Measurements from ENCODE around the gene PDILT.
"Not testable (repeated sequence)": the region's sequence is repeated elsewhere in the genome, so short reads cannot be mapped to it uniquely, and the experiment has no call there.

Gene PDILT

GRCh38 chr16:20404637-20405036 is at the start of gene PDILT:
PDILT (minus strand) TSS chr16:20404737; CDS start chr16:20399300, 5,437 bp downstream.
- no peak for DNase-seq

GRCh38 chr16:20453633-20454032 is 49.1 kb upstream of the PDILT start:
- not testable (repeated sequence) for DNase-seq

- not testable (repeated sequence) for DNase-seq
These were observed 46.8 kb upstream of the PDILT start, which contains the start of gene ACSM2A for GRCh38 chr16:20451364-20451763. ACSM2A (plus strand) TSS chr16:20451521; CDS start chr16:20460115, 8,594 bp downstream.

GRCh38 chr16:20446652-20447393 is 42.3 kb upstream of the PDILT start:
- DNase-seq, result not testable (repeated sequence)

- DNase-seq, result not testable (repeated sequence)
These were observed 37.3 kb upstream of the PDILT start for GRCh38 chr16:20441859-20442258.

GRCh38 chr16:20441191-20441590 is 36.7 kb upstream of the PDILT start:
- DNase-seq, result no peak

- DNase-seq, result not testable (repeated sequence)
These were observed 36.2 kb upstream of the PDILT start for GRCh38 chr16:20440731-20441130.

- not testable (repeated sequence) for DNase-seq
These were observed 35.3 kb upstream of the PDILT start for GRCh38 chr16:20439820-20440231.

- DNase-seq, result not testable (repeated sequence)
These were observed 34.4 kb upstream of the PDILT start for GRCh38 chr16:20438950-20439349.

- DNase-seq, result no peak
These were observed 26.4 kb upstream of the PDILT start for GRCh38 chr16:20430948-20431347.

GRCh38 chr16:20430480-20430879 is 25.9 kb upstream of the PDILT start:
- DNase-seq, result not testable (repeated sequence)

- DNase-seq, result not testable (repeated sequence)
These were observed 25.0 kb upstream of the PDILT start for GRCh38 chr16:20429499-20429898.

- DNase-seq, result not testable (repeated sequence)
These were observed 22.9 kb upstream of the PDILT start for GRCh38 chr16:20427401-20427797.

- DNase-seq, result no peak
These were observed 19.8 kb upstream of the PDILT start for GRCh38 chr16:20424129-20424866.

GRCh38 chr16:20423772-20424128 is 19.2 kb upstream of the PDILT start:
- not testable (repeated sequence) for DNase-seq

GRCh38 chr16:20421748-20422147 is 17.2 kb upstream of the PDILT start:
- not testable (repeated sequence) for DNase-seq

GRCh38 chr16:20419093-20419492 is 14.6 kb upstream of the PDILT start:
- DNase-seq, result not testable (repeated sequence)

GRCh38 chr16:20415541-20415940 is 11.0 kb upstream of the PDILT start:
- no peak for DNase-seq

- DNase-seq, result no peak
These were observed 6.5 kb upstream of the PDILT start for GRCh38 chr16:20411055-20411454.

- DNase-seq, result no peak
These were observed 5.7 kb upstream of the PDILT start for GRCh38 chr16:20410121-20410723.

- no peak for DNase-seq
These were observed 5.0 kb upstream of the PDILT start, which contains the start of gene ACSM5 for GRCh38 chr16:20409398-20410120. ACSM5 (plus strand) TSS chr16:20409534; CDS start chr16:20411485, 1,951 bp downstream.

GRCh38 chr16:20402651-20403050 is 1.9 kb downstream of the PDILT start:
- no peak for DNase-seq

Data from stimulated activated CD4-positive, alpha-beta T cell treated with anti-CD3 and anti-CD28 coated beads, Interleukin-1b, Interleukin-23, amount 100 ng/mL, for 48 hours (primary cell).